ENCODE measurements around the gene SF3A2. TPM values are rescaled to one million over a fixed set of nuclear protein-coding genes. Genes with fewer than 3 reads are reported as not detected.

Gene SF3A2
- total RNA-seq, 1 donor from 2014 or later: 107 TPM

DNA sequence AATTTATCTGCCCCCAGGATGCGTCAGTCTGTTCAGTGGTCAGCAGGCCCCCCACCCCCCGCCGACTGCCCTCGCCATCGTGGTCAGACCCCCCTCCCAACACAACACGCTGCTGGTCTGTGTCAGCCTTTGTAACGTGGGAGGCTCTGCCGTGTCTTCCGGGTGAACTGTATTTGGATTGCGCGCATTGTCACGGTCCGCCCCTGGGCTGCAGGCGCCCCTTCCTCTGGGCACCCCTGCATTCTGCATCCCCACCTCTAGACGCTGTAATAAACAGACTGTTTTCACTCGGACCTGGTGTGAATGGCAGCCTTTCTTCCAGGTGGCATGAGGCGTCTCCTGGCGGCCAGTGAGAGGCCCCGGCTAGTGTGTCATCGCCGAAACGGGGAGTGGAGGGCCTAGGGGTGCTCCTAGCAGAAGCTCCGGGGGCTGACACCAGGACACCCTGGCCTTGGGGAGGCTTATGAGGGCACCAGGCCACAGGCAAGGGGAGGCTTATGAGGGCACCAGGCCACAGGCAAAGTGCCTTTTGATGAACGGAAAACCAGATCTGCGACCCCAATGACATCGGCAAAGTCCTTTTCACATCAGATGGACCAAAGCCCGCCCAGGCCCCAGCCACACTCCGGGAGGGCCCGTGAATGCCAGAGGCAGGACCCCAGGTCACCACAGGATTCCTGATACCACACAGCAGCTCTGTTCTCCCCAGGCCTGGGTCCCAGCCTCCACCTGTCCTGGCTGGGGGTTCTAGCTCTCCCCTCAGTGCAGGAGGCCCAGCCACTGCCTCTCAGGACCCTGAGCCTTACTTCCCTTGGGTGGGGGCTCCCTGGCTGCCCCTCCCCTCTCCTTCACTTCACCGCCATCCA, 4.1 kb upstream of the SF3A2 start:
- ChIA-PET CTCF (no interaction called here), POLR2A (interaction anchor here (0.6 to 9.7 kb wide), 3 partner anchors 40 to 79 kb away, joined by 4 to 103 read pairs (median 7); no protein-coding TSS in a partner anchor)
- no peak for ATAC-seq (ENCODE audit: low read depth)
- H3K4me1 Mint-ChIP-seq: peaks cover 38% of the 10 kb centered on the region
- H3K27ac Mint-ChIP-seq: no peak overlapping the region
- TF ChIP-seq CTCF (IDR thresholded peaks at IDR 0.05): no peak
- peaks cover 53% of the 10 kb centered on the region for H3K36me3 Mint-ChIP-seq (ENCODE audit: low read depth)
- H3K27me3 Mint-ChIP-seq: no peaks in the 10 kb centered on the region
- intact Hi-C loops (cut with micrococcal nuclease): no loop called here
- no peak overlapping the region for H3K4me3 Mint-ChIP-seq
- no peak for DNase-seq
- no peaks in the 10 kb centered on the region for H3K9me3 Mint-ChIP-seq

DNA sequence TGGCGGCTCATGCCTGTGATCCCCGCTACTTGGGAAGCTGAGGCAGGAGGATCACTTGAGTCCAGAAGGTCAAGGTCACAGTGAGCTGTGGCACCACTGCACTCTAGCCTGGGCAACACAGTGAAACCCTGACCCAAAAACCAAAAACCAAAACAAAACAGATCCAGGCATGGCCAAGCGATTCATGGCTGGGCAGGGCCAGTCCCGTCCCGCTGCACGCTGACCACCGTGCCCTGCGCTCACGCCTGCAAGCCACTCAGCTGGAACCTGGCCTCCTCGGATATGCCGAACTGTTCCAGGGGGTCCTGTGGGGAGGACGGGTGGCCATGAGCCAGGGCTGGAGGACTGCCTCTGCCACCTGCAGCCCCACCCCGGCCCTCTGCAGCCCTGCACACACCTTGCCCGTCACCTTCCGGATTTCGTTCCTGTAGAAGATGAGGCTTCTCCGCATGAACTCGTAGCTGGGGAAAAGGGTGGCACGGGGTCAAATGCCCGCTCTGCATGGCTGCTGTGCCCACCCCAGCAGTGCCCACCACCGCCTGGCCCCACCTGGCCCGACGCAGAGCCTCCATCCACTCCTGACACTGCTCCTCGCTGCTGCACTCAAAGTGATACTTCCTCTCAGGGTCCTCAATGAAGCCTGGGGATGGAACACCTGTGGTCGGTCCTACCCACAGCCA, 2.9 kb upstream of the SF3A2 start:
- Mint-ChIP-seq H3K27ac (no peak overlapping the region), H3K36me3 (ENCODE audit: low read depth) (peaks cover 54% of the 10 kb centered on the region), H3K4me3 (no peak overlapping the region), H3K4me1 (peaks cover 50% of the 10 kb centered on the region), H3K9me3 (no peaks in the 10 kb centered on the region), H3K27me3 (no peaks in the 10 kb centered on the region)
- TF ChIP-seq CTCF (IDR thresholded peaks at IDR 0.05): no peak
- ChIA-PET CTCF (interaction anchor here (0.6 to 1.2 kb wide), 2 partner anchors 26 to 78 kb away, joined by 4 to 5 read pairs; no protein-coding TSS in a partner anchor), POLR2A (interaction anchor here (0.5 to 9.7 kb wide), 6 partner anchors 39 to 160 kb away, joined by 3 to 103 read pairs (median 4); no protein-coding TSS in a partner anchor)
- intact Hi-C loops (cut with micrococcal nuclease): no loop called here
- ATAC-seq (ENCODE audit: low read depth) (no peak), DNase-seq (no peak)

DNA sequence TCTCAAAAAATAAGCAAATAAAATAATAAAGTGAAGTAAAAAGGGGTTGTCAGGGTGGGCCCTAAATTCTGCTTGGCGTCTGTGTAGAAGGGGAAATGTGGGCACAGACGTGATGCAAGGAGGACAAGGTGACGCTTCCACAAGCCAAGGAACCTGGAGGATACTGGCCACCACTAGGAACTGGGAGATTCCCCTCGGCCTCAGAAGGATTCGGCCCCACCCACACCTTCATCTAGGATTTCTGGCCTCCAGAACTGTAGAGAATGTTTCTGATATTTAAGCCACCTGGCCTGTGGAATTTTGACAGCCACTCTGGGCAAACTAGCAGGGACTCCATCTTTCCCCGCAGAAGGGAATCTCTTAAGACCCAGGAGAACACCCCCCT, 1.6 kb upstream of the SF3A2 start:
- Mint-ChIP-seq H3K27ac (peak overlapping the region; percentile 79), H3K27me3 (no peaks in the 10 kb centered on the region), H3K9me3 (no peaks in the 10 kb centered on the region), H3K36me3 (ENCODE audit: low read depth) (peaks cover 52% of the 10 kb centered on the region), H3K4me3 (peak overlapping the region; percentile 99), H3K4me1 (peaks cover 55% of the 10 kb centered on the region)
- ATAC-seq (ENCODE audit: low read depth): no peak
- DNase-seq: no peak
- ChIA-PET CTCF (interaction anchor here (1.2 to 1.5 kb wide), 5 partner anchors 10 to 386 kb away, joined by 3 to 7 read pairs (median 4); no protein-coding TSS in a partner anchor), POLR2A (interaction anchor here (0.6 to 9.7 kb wide), 8 partner anchors 23 to 91 kb away, joined by 3 to 103 read pairs (median 6); no protein-coding TSS in a partner anchor)
- intact Hi-C loops (cut with micrococcal nuclease): no loop called here
- TF ChIP-seq CTCF (IDR thresholded peaks at IDR 0.05): no peak

DNA sequence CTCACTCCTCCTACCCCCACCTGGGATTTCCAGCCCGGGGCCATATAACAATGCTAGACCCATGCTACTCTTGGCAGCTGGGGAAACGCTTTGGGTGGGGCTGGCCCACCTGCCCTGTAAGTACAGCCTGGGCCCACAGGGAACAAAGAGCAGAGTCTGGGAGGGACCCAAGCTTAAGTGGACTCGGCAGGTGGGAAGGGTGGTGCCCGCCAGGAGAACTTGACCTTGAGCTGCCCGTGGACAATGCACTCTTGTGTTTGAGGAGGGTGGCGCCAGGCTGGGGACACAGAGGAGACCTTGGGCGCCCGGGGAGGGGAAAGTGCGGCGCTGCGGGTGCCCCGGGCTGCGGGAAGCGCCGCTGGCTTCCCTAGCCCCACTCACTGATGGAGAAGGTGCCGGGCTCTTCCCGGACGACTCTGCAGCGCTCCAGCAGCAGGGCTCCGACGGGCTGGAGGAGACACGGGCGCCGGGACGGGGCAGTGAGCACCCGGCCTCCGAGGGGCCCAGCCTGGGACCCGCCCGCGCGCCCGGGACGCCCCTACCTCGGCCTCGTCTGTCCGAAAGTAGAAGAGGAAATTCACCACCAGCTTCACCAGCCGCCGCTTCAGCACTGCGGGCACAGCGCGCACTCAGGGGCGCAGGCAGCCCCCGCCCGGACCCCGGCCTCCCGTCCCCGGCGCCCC, 1.1 kb upstream of the SF3A2 start:
- no peak for TF ChIP-seq CTCF (IDR thresholded peaks at IDR 0.05)
- ATAC-seq (ENCODE audit: low read depth): peak; percentile 7
- POLR2A ChIA-PET: interaction anchor here (0.6 to 9.7 kb wide), 24 partner anchors 9 to 1841 kb away, joined by 3 to 103 read pairs (median 4); partner anchors contain the start of genes AP3D1, GADD45B, LSM7 and SPPL2B
- Mint-ChIP-seq H3K27me3 (no peaks in the 10 kb centered on the region), H3K4me1 (peaks cover 60% of the 10 kb centered on the region), H3K36me3 (ENCODE audit: low read depth) (peaks cover 50% of the 10 kb centered on the region), H3K4me3 (peak overlapping the region; percentile 99), H3K9me3 (no peaks in the 10 kb centered on the region), H3K27ac (peak overlapping the region; percentile 79)
- intact Hi-C loops (cut with micrococcal nuclease): loop anchor here (1.0 kb wide), 13 partner anchors 18 to 402 kb away; partner anchors contain the start of genes LMNB2 and TIMM13
- DNase-seq: peak; percentile 52
- CTCF ChIA-PET: interaction anchor here (0.6 to 1.5 kb wide), 10 partner anchors 8 to 385 kb away, joined by 3 to 7 read pairs (median 4); no protein-coding TSS in a partner anchor

Data from activated B cell treated with CpG ODN at 0.5 μM for 24 hours (primary cell).